K562 (cell line): ENCODE measurements around the gene VWA3A. TPM values are rescaled to one million over a fixed set of nuclear protein-coding genes. Genes with fewer than 3 reads are reported as not detected.

Experiments used
- ATF6 ChIP-seq: sonication (generic); formaldehyde crosslinking; IDR thresholded peaks from 2 replicates; pipeline ENCODE4 v1.4.0; 2020; ENCODE audit warnings: mild to moderate bottlenecking, missing genetic modification reagents
- ATF7 ChIP-seq: fragments of 450-650 bp; IDR thresholded peaks from 2 replicates; pipeline ENCODE4 v1.7.1; 2014; ENCODE audit warnings: mild to moderate bottlenecking, moderate library complexity
- BRF1 ChIP-seq: IDR thresholded peaks from 3 replicates; pipeline ENCODE4 v1.6.1; 2011; ENCODE audit warnings: borderline replicate concordance, mild to moderate bottlenecking; ENCODE audit not compliant: insufficient read length; ENCODE audit errors: extremely low read depth
- CBFB ChIP-seq: sonication (generic); formaldehyde crosslinking; IDR thresholded peaks from 2 replicates; pipeline ENCODE4 v1.4.0; 2020; ENCODE audit warnings: mild to moderate bottlenecking, missing genetic modification reagents
- CEBPZ ChIP-seq: fragments of 150-350 bp; IDR thresholded peaks from 2 replicates; pipeline ENCODE4 v1.6.1; 2014; ENCODE audit warnings: low read depth, mild to moderate bottlenecking, low read length, borderline replicate concordance
- CHCHD3 ChIP-seq: fragments of 250-450 bp; sonication (Bioruptor Pico); IDR thresholded peaks from 2 replicates; pipeline ENCODE4 v2.1.2; 2022; ENCODE audit warnings: mild to moderate bottlenecking
- IRF1 ChIP-seq: sonication (generic); formaldehyde crosslinking; IDR thresholded peaks from 2 replicates; pipeline ENCODE4 v1.8.0; 2022; ENCODE audit warnings: missing genetic modification reagents, mild to moderate bottlenecking, borderline replicate concordance
- MCM5 ChIP-seq: fragments of 450-650 bp; IDR thresholded peaks from 2 replicates; pipeline ENCODE4 v1.6.1; 2016; ENCODE audit warnings: low read depth
- RREB1 ChIP-seq: fragments of 250-450 bp; sonication (Bioruptor Pico); IDR thresholded peaks from 2 replicates; pipeline ENCODE4 v1.4.0; 2020
- USF2 ChIP-seq: sonication (generic); formaldehyde crosslinking; IDR thresholded peaks from 2 replicates; pipeline ENCODE4 v1.5.0; 2020; ENCODE audit warnings: missing genetic modification reagents
- ZZZ3 ChIP-seq: fragments of 450-650 bp; IDR thresholded peaks from 2 replicates; pipeline ENCODE4 v1.6.1; 2016; ENCODE audit warnings: antibody characterized with exemption, mild to moderate bottlenecking, moderate library complexity
- polyA plus RNA-seq, 8 experiments: library from polyadenylated mRNA; depleted of rRNA in 4 of 8; stranded (reverse) in 5 of 8; unstranded in 3 of 8; fragments of >200 nt; fragmentation: Nextera tagmentation in 2 of 8; fragmentation: Illumina TruSeq in 1 of 8; extraction: Ambion mirVana in 2 of 8; extraction: Trizol in 1 of 8; gene quantifications; 2 replicates each; pipeline versions ENCODE4 v1.2.1 to v1.2.3, GENCODE V29; 2011 to 2014; ENCODE audit warnings: inconsistent platforms in 1 of 8, missing spikeins in 1 of 8
- total RNA-seq, 7 experiments: library from RNA; depleted of rRNA in 6 of 7; stranded (reverse); fragments of >200 nt in 6 of 7; fragmentation: Illumina TruSeq in 2 of 7; extraction: Trizol in 2 of 7; gene quantifications; 2 replicates each; pipeline versions ENCODE4 v1.2.1 to v1.2.3, GENCODE V29; 2011 to 2021; ENCODE audit warnings: low replicate concordance in 1 of 7

The VWA3A gene
- total and polyA plus RNA-seq, 9 of the 15 experiments (the other 6 are each of a cell fraction or from before 2014, with no cell fraction given) = not detected

GRCh38 chr16:22206013-22206841 lies 113.9 kb downstream of the VWA3A start, which contains the start of gene EEF2K (continued):
- TF ChIP-seq CEBPZ (no peak), BRF1 (no peak), ATF6 (CRISPR knock-in tag) (no peak), MCM5 (no peak), IRF1 (CRISPR knock-in tag) (no peak), USF2 (CRISPR knock-in tag) (peak; percentile 59), CBFB (CRISPR knock-in tag) (no peak), ZZZ3 (no peak), RREB1 (no peak), CHCHD3 (CRISPR knock-in tag) (no peak), ATF7 (peak; percentile 86)
